Neural progenitor cell (in vitro differentiated cells): ENCODE measurements around the gene OR56A4. TPM values are rescaled to one million over a fixed set of nuclear protein-coding genes. Genes with fewer than 3 reads are reported as not detected.
A peak's percentile ranks its signal among the peaks of the same experiment; 100 is the strongest.

Source experiments
- DNase-seq: peaks from one replicate; pipeline ENCODE4 v3.0.0-alpha.2; 2016; ENCODE audit warnings: low spot score
- H2AFZ ChIP-seq: fragments of 200-600 bp; sonication (generic); replicated peaks from 2 replicates; pipeline ENCODE4 v1.6.1; 2016; ENCODE audit warnings: antibody characterized with exemption
- H3F3A ChIP-seq: fragments of 200-600 bp; sonication (generic); 2 replicates; pipeline ENCODE4 v1.6.1; 2016; ENCODE audit warnings: antibody characterized with exemption, low read depth
- H3K27ac ChIP-seq: fragments of 200-600 bp; sonication (generic); 2 replicates; pipeline ENCODE4 v1.5.1; 2016; ENCODE audit warnings: mild to moderate bottlenecking
- H3K27me3 ChIP-seq: fragments of 200-600 bp; sonication (generic); 2 replicates; pipeline ENCODE4 v1.6.1; 2016; ENCODE audit warnings: mild to moderate bottlenecking, moderate library complexity
- H3K36me3 ChIP-seq: fragments of 200-600 bp; sonication (generic); 2 replicates; pipeline ENCODE4 v1.5.1; 2016
- H3K4me1 ChIP-seq: fragments of 200-600 bp; sonication (generic); 2 replicates; pipeline ENCODE4 v1.6.1; 2016; ENCODE audit warnings: mixed run types
- H3K4me2 ChIP-seq: fragments of 200-600 bp; sonication (generic); 2 replicates; pipeline ENCODE4 v1.6.1; 2016
- H3K4me3 ChIP-seq: fragments of 200-600 bp; sonication (generic); 2 replicates; pipeline ENCODE4 v1.5.1; 2016
- H3K79me2 ChIP-seq: fragments of 200-600 bp; sonication (generic); 2 replicates; pipeline ENCODE4 v1.6.1; 2016; ENCODE audit warnings: low read depth
- H3K9ac ChIP-seq: fragments of 200-600 bp; sonication (generic); 2 replicates; pipeline ENCODE4 v1.6.1; 2016
- H3K9me3 ChIP-seq: fragments of 200-600 bp; sonication (generic); 2 replicates; pipeline ENCODE4 v1.5.1; 2016; ENCODE audit warnings: low read depth
- H4K20me1 ChIP-seq: fragments of 200-600 bp; sonication (generic); 2 replicates; pipeline ENCODE4 v1.6.1; 2016; ENCODE audit warnings: low read depth
- H3K27ac Mint-ChIP-seq: 3 replicates; pipeline ENCODE4 v1.8.0; 2021; ENCODE audit warnings: mixed read lengths
- H3K27me3 Mint-ChIP-seq: 2 replicates; pipeline ENCODE4 v1.8.0; 2022; ENCODE audit warnings: low read depth, mild to moderate bottlenecking, inconsistent platforms, moderate library complexity, mixed read lengths; ENCODE audit not compliant: insufficient read depth
- H3K36me3 Mint-ChIP-seq: 3 replicates; pipeline ENCODE4 v1.8.0; 2021; ENCODE audit warnings: mixed read lengths
- H3K4me1 Mint-ChIP-seq: 3 replicates; pipeline ENCODE4 v1.8.0; 2021; ENCODE audit warnings: mixed read lengths
- H3K4me3 Mint-ChIP-seq: 3 replicates; pipeline ENCODE4 v1.8.0; 2021; ENCODE audit warnings: mild to moderate bottlenecking, moderate library complexity, mixed read lengths
- H3K9me3 Mint-ChIP-seq: 3 replicates; pipeline ENCODE4 v1.8.0; 2020; ENCODE audit warnings: mixed read lengths
- EZH2 ChIP-seq: fragments of 200-600 bp; sonication (generic); IDR thresholded peaks from 2 replicates; pipeline ENCODE4 v1.6.1; 2017; ENCODE audit warnings: antibody characterized with exemption, mild to moderate bottlenecking, moderate library complexity
- EZH2phosphoT487 ChIP-seq: fragments of 200-600 bp; sonication (generic); IDR thresholded peaks from 2 replicates; pipeline ENCODE4 v1.6.1; 2017; ENCODE audit warnings: antibody characterized with exemption
- total RNA-seq: library from RNA; depleted of rRNA; stranded (reverse); fragments of >200 nt; gene quantifications from 2 replicates; pipeline ENCODE4 v1.2.3, GENCODE V29; 2015; ENCODE audit warnings: low replicate concordance
- TF ChIP-seq, protein P1 (sequence below): fragments of 200-600 bp; sonication (generic); IDR thresholded peaks from 2 replicates; pipeline ENCODE4 v1.5.1; 2017; ENCODE audit warnings: antibody characterized with exemption, mild to moderate bottlenecking

OR56A4 gene, protein sequence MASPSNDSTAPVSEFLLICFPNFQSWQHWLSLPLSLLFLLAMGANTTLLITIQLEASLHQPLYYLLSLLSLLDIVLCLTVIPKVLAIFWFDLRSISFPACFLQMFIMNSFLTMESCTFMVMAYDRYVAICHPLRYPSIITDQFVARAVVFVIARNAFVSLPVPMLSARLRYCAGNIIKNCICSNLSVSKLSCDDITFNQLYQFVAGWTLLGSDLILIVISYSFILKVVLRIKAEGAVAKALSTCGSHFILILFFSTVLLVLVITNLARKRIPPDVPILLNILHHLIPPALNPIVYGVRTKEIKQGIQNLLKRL
- 0.30 and 0.62 TPM in 2 replicates for total RNA-seq

DNA sequence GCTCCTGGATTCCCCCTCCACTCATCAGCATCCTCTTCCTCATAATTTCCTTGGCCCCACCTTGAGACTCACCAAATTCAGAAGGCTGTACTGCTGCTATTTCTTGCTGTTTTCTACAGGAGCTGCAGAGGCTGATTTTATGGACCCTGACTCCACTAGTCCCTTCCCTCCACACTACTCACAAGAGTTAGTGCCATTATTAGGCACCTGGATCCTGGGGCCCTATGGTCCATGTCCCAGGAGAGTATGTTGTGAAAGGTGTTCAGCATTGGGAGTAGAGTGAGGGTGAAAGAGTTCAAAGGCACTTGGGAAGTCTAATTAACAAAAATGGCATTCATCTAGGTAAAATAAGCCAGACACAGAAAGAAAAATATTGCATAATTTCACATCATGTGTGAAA is at the start of gene OR56A4:
Gene OR56A4, minus strand, starts transcription at position 101 of the 400 bp plus-strand sequence. CDS start 3,954 bp downstream, outside the sequence.
- Histone ChIP-seq H4K20me1 (no peaks in the 10 kb centered on the region), H3K4me1 (peaks cover 6% of the 10 kb centered on the region), H3K4me2 (no peak within 1 kb of the TSS), H3K27me3 (no peaks in the 10 kb centered on the region), H2AFZ (no peak within 1 kb of the TSS), H3K9me3 (no peaks in the 10 kb centered on the region), H3K79me2 (no peaks in the 10 kb centered on the region), H3K27ac (no peak within 1 kb of the TSS), H3F3A (no peaks in the 10 kb centered on the region), H3K36me3 (no peaks in the 10 kb centered on the region), H3K9ac (no peak within 1 kb of the TSS), H3K4me3 (no peak within 1 kb of the TSS)
- TF ChIP-seq EZH2 (no peak), EZH2phosphoT487 (no peak)
- TF ChIP-seq, protein P1, sequence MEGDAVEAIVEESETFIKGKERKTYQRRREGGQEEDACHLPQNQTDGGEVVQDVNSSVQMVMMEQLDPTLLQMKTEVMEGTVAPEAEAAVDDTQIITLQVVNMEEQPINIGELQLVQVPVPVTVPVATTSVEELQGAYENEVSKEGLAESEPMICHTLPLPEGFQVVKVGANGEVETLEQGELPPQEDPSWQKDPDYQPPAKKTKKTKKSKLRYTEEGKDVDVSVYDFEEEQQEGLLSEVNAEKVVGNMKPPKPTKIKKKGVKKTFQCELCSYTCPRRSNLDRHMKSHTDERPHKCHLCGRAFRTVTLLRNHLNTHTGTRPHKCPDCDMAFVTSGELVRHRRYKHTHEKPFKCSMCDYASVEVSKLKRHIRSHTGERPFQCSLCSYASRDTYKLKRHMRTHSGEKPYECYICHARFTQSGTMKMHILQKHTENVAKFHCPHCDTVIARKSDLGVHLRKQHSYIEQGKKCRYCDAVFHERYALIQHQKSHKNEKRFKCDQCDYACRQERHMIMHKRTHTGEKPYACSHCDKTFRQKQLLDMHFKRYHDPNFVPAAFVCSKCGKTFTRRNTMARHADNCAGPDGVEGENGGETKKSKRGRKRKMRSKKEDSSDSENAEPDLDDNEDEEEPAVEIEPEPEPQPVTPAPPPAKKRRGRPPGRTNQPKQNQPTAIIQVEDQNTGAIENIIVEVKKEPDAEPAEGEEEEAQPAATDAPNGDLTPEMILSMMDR: no peak
- no peaks in the 10 kb centered on the region for H3K36me3 Mint-ChIP-seq
- H3K9me3 Mint-ChIP-seq: no peaks in the 10 kb centered on the region
- H3K4me1 Mint-ChIP-seq: no peaks in the 10 kb centered on the region
- no peak within 1 kb of the TSS for H3K4me3 Mint-ChIP-seq
- DNase-seq: no peak
- H3K27me3 Mint-ChIP-seq: no peaks in the 10 kb centered on the region
- no peak within 1 kb of the TSS for H3K27ac Mint-ChIP-seq

DNA sequence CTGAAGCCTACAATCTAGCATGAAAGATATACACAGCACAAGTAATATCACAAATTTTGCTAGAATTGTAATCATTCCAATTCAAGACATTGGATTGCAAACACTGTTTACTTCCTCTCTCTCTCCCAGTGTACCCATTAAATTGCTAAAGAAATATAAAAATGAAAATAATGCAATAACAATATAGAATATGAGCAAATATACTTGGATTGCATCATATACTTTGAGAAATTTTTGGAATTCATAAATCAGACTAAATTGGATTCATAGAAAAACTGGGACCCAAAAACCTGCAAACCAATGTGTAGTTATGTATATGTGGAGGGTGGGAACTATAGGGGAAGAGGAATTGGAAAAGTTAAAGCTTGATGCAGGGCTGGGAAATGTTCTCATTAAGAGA is 48.8 kb upstream of the OR56A4 start:
- Histone ChIP-seq H3K27ac (no peak overlapping the region), H3F3A (no peaks in the 10 kb centered on the region), H3K79me2 (no peaks in the 10 kb centered on the region), H3K4me3 (no peak overlapping the region), H3K4me2 (no peak overlapping the region), H4K20me1 (no peaks in the 10 kb centered on the region), H2AFZ (no peak overlapping the region), H3K4me1 (peaks cover 6% of the 10 kb centered on the region), H3K9me3 (no peaks in the 10 kb centered on the region), H3K36me3 (no peaks in the 10 kb centered on the region), H3K9ac (no peak overlapping the region), H3K27me3 (no peaks in the 10 kb centered on the region)
- TF ChIP-seq EZH2: no peak
- no peak overlapping the region for H3K4me3 Mint-ChIP-seq
- no peak overlapping the region for H3K27ac Mint-ChIP-seq
- no peaks in the 10 kb centered on the region for H3K4me1 Mint-ChIP-seq
- H3K9me3 Mint-ChIP-seq: no peaks in the 10 kb centered on the region
- no peaks in the 10 kb centered on the region for H3K36me3 Mint-ChIP-seq
- no peak for DNase-seq
- peaks cover 4% of the 10 kb centered on the region for H3K27me3 Mint-ChIP-seq

DNA sequence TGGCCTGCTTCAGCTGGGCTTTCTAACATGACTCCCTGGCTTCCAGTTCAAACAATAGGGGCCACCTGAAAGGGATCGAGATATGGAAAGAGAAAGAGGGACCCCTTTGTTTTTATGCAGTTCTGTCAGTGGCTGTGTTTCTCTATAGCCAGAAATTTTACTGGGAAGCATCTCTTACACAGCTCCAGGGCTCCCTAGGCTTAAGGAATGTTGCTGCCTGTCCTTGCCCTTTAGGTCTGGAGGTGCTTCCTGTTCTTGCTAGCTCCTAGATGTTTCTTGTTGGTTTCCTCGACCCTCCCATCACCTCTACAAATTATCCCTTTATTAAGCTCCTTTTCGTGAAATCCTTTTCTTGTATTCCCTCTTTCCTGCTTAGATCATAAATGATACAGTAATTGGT is 45.6 kb upstream of the OR56A4 start:
- H3K36me3 Mint-ChIP-seq: no peaks in the 10 kb centered on the region
- H3K9ac ChIP-seq: no peak overlapping the region
- H3F3A ChIP-seq: no peaks in the 10 kb centered on the region
- no peaks in the 10 kb centered on the region for H3K27me3 ChIP-seq
- H3K79me2 ChIP-seq: no peaks in the 10 kb centered on the region
- DNase-seq: peak; percentile 3
- H3K9me3 ChIP-seq: no peaks in the 10 kb centered on the region
- H3K4me1 ChIP-seq: peaks cover 9% of the 10 kb centered on the region
- no peaks in the 10 kb centered on the region for H3K36me3 ChIP-seq
- H4K20me1 ChIP-seq: no peaks in the 10 kb centered on the region
- H3K4me3 Mint-ChIP-seq: no peak overlapping the region
- H3K9me3 Mint-ChIP-seq: no peaks in the 10 kb centered on the region
- peaks cover 4% of the 10 kb centered on the region for H3K27me3 Mint-ChIP-seq
- H3K27ac Mint-ChIP-seq: no peak overlapping the region
- no peak overlapping the region for H2AFZ ChIP-seq
- H3K4me3 ChIP-seq: no peak overlapping the region
- H3K4me2 ChIP-seq: no peak overlapping the region
- TF ChIP-seq, protein P1: no peak
- TF ChIP-seq EZH2: no peak
- TF ChIP-seq EZH2phosphoT487: no peak
- no peaks in the 10 kb centered on the region for H3K4me1 Mint-ChIP-seq
- no peak overlapping the region for H3K27ac ChIP-seq

DNA sequence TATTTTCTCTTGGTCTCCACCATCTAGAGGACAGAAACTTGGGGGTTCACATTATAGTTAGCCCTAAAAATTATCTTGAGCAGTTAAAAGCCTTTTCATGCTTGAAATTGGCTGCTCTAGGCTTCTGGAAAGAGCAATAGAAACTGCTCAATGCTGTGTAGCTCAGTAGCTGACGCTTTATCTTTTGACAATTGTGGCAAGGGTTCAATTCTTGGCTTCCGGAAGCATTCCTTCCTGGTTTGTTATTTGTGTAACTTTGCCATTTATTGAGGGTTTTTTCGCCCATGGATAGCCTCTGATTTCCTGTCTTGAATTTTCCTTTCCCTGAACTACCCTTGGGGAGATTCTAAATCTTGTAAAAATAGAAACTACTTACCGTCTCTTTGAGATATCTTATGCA is 34.1 kb upstream of the OR56A4 start:
- no peaks in the 10 kb centered on the region for H3K9me3 Mint-ChIP-seq
- Histone ChIP-seq H2AFZ (no peak overlapping the region), H3K4me3 (no peak overlapping the region), H3K4me2 (no peak overlapping the region), H4K20me1 (no peaks in the 10 kb centered on the region), H3K79me2 (no peaks in the 10 kb centered on the region), H3K9me3 (no peaks in the 10 kb centered on the region), H3K36me3 (no peaks in the 10 kb centered on the region), H3K27ac (no peak overlapping the region), H3K4me1 (no peaks in the 10 kb centered on the region), H3K9ac (no peak overlapping the region), H3F3A (no peaks in the 10 kb centered on the region), H3K27me3 (no peaks in the 10 kb centered on the region)
- no peaks in the 10 kb centered on the region for H3K27me3 Mint-ChIP-seq
- H3K36me3 Mint-ChIP-seq: no peaks in the 10 kb centered on the region
- DNase-seq: no peak
- H3K27ac Mint-ChIP-seq: no peak overlapping the region
- TF ChIP-seq EZH2 (no peak), EZH2phosphoT487 (no peak)
- TF ChIP-seq, protein P1: no peak
- no peak overlapping the region for H3K4me3 Mint-ChIP-seq
- no peaks in the 10 kb centered on the region for H3K4me1 Mint-ChIP-seq
